Endodermal cell (in vitro differentiated cells): ENCODE measurements around the gene SLC9A1. TPM values are rescaled to one million over a fixed set of nuclear protein-coding genes. Genes with fewer than 3 reads are reported as not detected.

Source experiments
- DNase-seq: peaks from one replicate; pipeline ENCODE4 v3.0.0-alpha.2; 2017
- H3K27ac ChIP-seq: 2 replicates; pipeline ENCODE4 v1.5.1; 2013; ENCODE audit warnings: mild to moderate bottlenecking, low read depth, low read length, moderate library complexity
- H3K27me3 ChIP-seq: 2 replicates; pipeline ENCODE4 v1.6.1; 2013; ENCODE audit warnings: mild to moderate bottlenecking, low read length, moderate library complexity; ENCODE audit not compliant: insufficient read depth, control insufficient read depth, poor library complexity, severe bottlenecking
- H3K36me3 ChIP-seq: 2 replicates; pipeline ENCODE4 v1.7.0; 2013; ENCODE audit warnings: mild to moderate bottlenecking, low read length, moderate library complexity; ENCODE audit not compliant: control insufficient read depth, insufficient read depth
- H3K4me1 ChIP-seq: one replicate; pipeline ENCODE4 v1.7.0; 2013; ENCODE audit warnings: low read length; ENCODE audit not compliant: control insufficient read depth, insufficient read depth
- H3K4me3 ChIP-seq: 2 replicates; pipeline ENCODE4 v1.5.1; 2013; ENCODE audit warnings: mild to moderate bottlenecking, low read length, moderate library complexity
- H3K9ac ChIP-seq: 2 replicates; pipeline ENCODE4 v1.6.1; 2013; ENCODE audit warnings: mild to moderate bottlenecking, low read length, moderate library complexity; ENCODE audit not compliant: poor library complexity, severe bottlenecking; ENCODE audit errors: extremely low read depth
- H3K9me3 ChIP-seq: 2 replicates; pipeline ENCODE4 v1.6.1; 2013; ENCODE audit warnings: mild to moderate bottlenecking, low read length, moderate library complexity; ENCODE audit not compliant: control insufficient read depth
- H3K27ac Mint-ChIP-seq: 2 replicates; pipeline ENCODE4 v1.8.0; 2020; ENCODE audit warnings: mixed read lengths
- H3K27me3 Mint-ChIP-seq: 2 replicates; pipeline ENCODE4 v1.8.0; 2021; ENCODE audit warnings: mild to moderate bottlenecking, mixed read lengths; ENCODE audit not compliant: insufficient read depth
- H3K36me3 Mint-ChIP-seq: 2 replicates; pipeline ENCODE4 v1.8.0; 2020; ENCODE audit warnings: low read depth, mixed read lengths
- H3K4me1 Mint-ChIP-seq: 2 replicates; pipeline ENCODE4 v1.8.0; 2020; ENCODE audit warnings: mixed read lengths
- H3K4me3 Mint-ChIP-seq: 2 replicates; pipeline ENCODE4 v1.8.0; 2020; ENCODE audit warnings: mild to moderate bottlenecking, moderate library complexity, mixed read lengths
- H3K9me3 Mint-ChIP-seq: 2 replicates; pipeline ENCODE4 v1.8.0; 2020; ENCODE audit warnings: mild to moderate bottlenecking, mixed read lengths
- CTCF ChIP-seq: fragments of 200-600 bp; sonication (generic); conservative IDR thresholded peaks from 2 replicates; pipeline ENCODE4 v1.5.0; 2021; ENCODE audit warnings: antibody characterized with exemption, mild to moderate bottlenecking
- WGBS, 2 experiments: methylation state at CpG; one replicate each; pipeline versions ENCODE4 v1.1.5 to v1.1.7; 2013; ENCODE audit warnings: missing lambda C conversion rate in 2 of 2, mixed read lengths in 1 of 2; ENCODE audit not compliant: insufficient coverage in 1 of 2, insufficient read length in 1 of 2; 5-methylcytosine and 5-hydroxymethylcytosine counted together
- total RNA-seq, 2 donors: library from RNA; stranded (reverse); fragmentation: NEBNext Ultra II Directional in 1 of 2; extraction: Animal tissue kit (Norgen Biotek cat#: 25700) in 1 of 2; gene quantifications; 2 replicates in 1 of 2; 3 replicates in 1 of 2; pipeline ENCODE4 v1.2.1, GENCODE V29; 2021

The SLC9A1 gene
- total RNA-seq, 2 donors from 2014 or later, result 25.9 to 34.7 TPM

DNA sequence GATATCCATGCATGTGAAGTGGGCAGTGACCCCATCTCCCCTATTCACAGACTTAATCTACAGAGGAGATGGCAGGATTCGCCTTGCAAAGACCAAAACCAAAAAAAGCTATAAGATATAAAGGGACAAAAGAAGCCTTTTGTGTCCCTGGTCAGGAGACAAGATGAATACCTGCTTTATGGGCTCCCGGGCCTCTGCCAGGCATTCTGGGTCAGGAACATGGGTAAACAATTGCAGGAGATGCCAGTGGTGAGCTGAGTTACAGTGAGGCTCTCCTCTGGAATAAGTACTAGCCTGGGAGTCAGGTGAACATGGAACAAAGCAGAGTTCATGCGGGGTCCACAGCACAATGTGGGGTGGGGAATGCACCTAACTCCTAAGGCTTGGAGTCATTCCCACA, 4.7 kb downstream of the SLC9A1 start:
- no peaks in the 10 kb centered on the region for H3K27me3 Mint-ChIP-seq
- Histone ChIP-seq H3K9ac (no peak overlapping the region), H3K9me3 (no peaks in the 10 kb centered on the region), H3K4me1 (peaks cover 15% of the 10 kb centered on the region), H3K27me3 (no peaks in the 10 kb centered on the region), H3K4me3 (no peak overlapping the region), H3K36me3 (peaks cover 10% of the 10 kb centered on the region), H3K27ac (no peak overlapping the region)
- 98 to 100% methylated on average over 1 to 3 of the region's 3 CpGs for WGBS, 2 experiments
- no peak for DNase-seq
- no peaks in the 10 kb centered on the region for H3K9me3 Mint-ChIP-seq
- TF ChIP-seq CTCF, result no peak
- peaks cover 4% of the 10 kb centered on the region for H3K36me3 Mint-ChIP-seq
- no peak overlapping the region for H3K4me3 Mint-ChIP-seq
- no peak overlapping the region for H3K27ac Mint-ChIP-seq
- H3K4me1 Mint-ChIP-seq, result peaks cover 22% of the 10 kb centered on the region

DNA sequence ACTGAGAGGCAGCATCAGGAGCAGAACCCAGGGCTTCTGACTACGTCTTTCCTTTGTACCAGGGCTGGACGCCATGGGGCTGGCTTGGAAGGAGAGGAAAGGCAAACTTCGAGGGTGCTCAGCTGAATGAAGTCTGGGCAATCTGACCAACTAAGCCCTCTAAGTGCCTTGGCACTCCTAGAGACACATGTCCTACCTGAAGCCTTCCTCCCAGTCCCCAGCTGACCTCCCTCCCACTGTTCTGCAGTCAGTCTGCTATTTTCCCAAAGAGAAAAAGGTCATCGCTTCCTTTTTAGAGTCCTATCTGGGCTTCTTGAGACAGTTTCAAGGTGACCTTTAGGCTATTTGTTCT, 5.2 kb downstream of the SLC9A1 start:
- 85 to 100% methylated on average over 1 to 4 of the region's 4 CpGs for WGBS, 2 experiments
- Mint-ChIP-seq H3K27ac (no peak overlapping the region), H3K36me3 (peaks cover 7% of the 10 kb centered on the region), H3K27me3 (no peaks in the 10 kb centered on the region), H3K9me3 (no peaks in the 10 kb centered on the region), H3K4me3 (no peak overlapping the region), H3K4me1 (peaks cover 21% of the 10 kb centered on the region)
- Histone ChIP-seq H3K27me3 (no peaks in the 10 kb centered on the region), H3K4me1 (peaks cover 15% of the 10 kb centered on the region), H3K9me3 (no peaks in the 10 kb centered on the region), H3K9ac (no peak overlapping the region), H3K4me3 (no peak overlapping the region), H3K27ac (no peak overlapping the region), H3K36me3 (peaks cover 12% of the 10 kb centered on the region)
- no peak for TF ChIP-seq CTCF
- no peak for DNase-seq

- no peaks in the 10 kb centered on the region for H3K9me3 Mint-ChIP-seq
- no peak for DNase-seq
- H3K36me3 Mint-ChIP-seq, result peaks cover 9% of the 10 kb centered on the region
- Histone ChIP-seq H3K9me3 (no peaks in the 10 kb centered on the region), H3K36me3 (peaks cover 12% of the 10 kb centered on the region), H3K4me1 (peaks cover 13% of the 10 kb centered on the region), H3K27me3 (no peaks in the 10 kb centered on the region), H3K27ac (no peak overlapping the region), H3K4me3 (no peak overlapping the region), H3K9ac (no peak overlapping the region)
- no peak for TF ChIP-seq CTCF
- H3K4me3 Mint-ChIP-seq, result no peak overlapping the region
- no peak overlapping the region for H3K27ac Mint-ChIP-seq
- WGBS, 2 experiments, result 88 to 97% methylated on average over 7 to 8 of the region's 8 CpGs
- peaks cover 19% of the 10 kb centered on the region for H3K4me1 Mint-ChIP-seq
- H3K27me3 Mint-ChIP-seq, result no peaks in the 10 kb centered on the region
These were observed 5.7 kb downstream of the SLC9A1 start for GRCh38 chr1:27149084-27149761.
